ENCODE data around the gene FAM209A. TPM values are rescaled to one million over a fixed set of nuclear protein-coding genes. Genes with fewer than 3 reads are reported as not detected.
"Not testable (repeated sequence)": the region's sequence is repeated elsewhere in the genome, so short reads cannot be mapped to it uniquely, and the experiment has no call there.

FAM209A gene
- total RNA-seq, 2 experiments from 2014 or later: 1.4 to 1.7 TPM

DNA sequence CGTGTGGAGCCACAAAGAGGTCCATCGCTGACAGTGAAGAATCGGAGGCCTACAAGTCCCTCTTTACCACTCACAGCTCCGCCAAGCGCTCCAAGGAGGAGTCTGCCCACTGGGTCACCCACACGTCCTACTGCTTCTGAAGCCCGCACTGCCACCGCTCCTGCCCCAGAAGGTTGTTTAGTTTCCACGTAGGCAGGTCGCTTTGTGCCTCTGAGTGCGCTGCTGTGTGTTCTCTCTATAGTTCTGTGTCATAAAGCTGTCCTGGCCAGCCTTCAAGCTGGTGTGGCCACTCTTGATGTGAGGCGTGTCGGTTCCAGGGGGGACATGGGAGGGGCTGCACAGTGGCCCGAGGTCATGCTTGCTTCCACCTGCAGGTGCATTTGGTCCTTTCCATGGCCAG lies 6.4 kb upstream of the FAM209A start:
- ATAC-seq (no peak), DNase-seq (no peak)
- CTCF ChIA-PET: interaction anchor here (1.0 kb wide), 1 partner anchor 36 kb away, joined by 3 read pairs; no protein-coding TSS in a partner anchor
- Mint-ChIP-seq H3K27ac (no peak overlapping the region), H3K9me3 (ENCODE audit: low read depth) (peaks cover 4% of the 10 kb centered on the region), H3K4me1 (peaks cover 1% of the 10 kb centered on the region), H3K27me3 (no peaks in the 10 kb centered on the region), H3K4me3 (no peak overlapping the region), H3K36me3 (peaks cover 58% of the 10 kb centered on the region)

DNA sequence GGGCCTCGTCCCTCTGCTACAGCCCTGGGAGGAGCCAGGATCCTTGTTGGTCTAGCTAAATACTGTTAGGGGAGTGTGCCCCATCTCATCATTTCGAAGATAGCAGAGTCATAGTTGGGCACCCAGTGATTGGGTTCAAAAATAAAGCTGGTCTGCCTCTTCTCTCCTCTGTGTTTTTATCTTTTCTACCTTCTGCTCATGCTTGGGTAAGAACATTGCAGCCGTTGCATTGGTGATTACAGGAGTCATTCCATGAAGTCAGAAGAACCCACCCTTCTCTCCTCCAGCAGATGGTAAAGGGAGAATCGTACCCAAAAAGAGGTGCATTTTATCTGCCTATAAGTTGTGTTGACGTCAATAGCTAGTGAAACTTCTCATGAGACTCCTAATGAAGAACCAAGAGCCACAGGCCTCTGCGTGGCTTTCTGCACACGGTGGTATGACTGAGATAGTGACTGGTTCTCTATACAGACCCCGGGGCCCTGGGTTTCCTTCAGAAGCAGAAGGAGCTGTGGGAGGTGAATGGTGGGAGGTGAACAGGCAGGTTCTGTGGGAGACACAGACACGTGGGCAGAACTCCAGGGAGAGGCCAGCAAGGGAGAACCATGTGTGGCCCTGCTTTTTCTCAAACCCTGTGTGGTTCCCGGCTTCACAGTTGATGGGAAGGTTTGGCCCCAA lies 5.7 kb upstream of the FAM209A start:
- Mint-ChIP-seq H3K9me3 (ENCODE audit: low read depth) (peaks cover 4% of the 10 kb centered on the region), H3K4me3 (no peak overlapping the region), H3K27me3 (no peaks in the 10 kb centered on the region), H3K36me3 (peaks cover 56% of the 10 kb centered on the region), H3K4me1 (peaks cover 4% of the 10 kb centered on the region), H3K27ac (no peak overlapping the region)
- CTCF ChIA-PET: no interaction called here
- DNase-seq (no peak), ATAC-seq (no peak)

DNA sequence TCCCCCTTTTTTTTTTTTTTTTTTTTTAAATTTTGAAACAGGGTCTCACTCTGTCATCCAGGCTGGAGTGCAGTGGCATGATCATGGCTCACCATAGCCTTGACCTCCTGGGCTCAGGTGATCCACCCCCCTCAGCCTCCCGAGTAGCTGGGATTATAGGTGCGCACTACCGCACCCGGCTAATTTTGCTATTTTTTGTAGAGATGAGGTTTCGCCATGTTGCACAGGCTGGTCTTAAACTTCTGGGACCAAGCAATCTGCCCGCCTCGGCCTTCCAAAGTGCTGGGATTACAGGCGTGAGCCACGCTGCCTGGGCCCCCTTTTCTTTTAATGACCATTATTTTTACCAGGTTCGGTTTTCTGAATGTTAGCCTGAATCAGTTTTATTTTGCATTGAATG lies 5.0 kb upstream of the FAM209A start:
- Mint-ChIP-seq H3K27ac (no peak overlapping the region), H3K36me3 (peaks cover 55% of the 10 kb centered on the region), H3K4me1 (peaks cover 4% of the 10 kb centered on the region), H3K4me3 (no peak overlapping the region), H3K27me3 (no peaks in the 10 kb centered on the region), H3K9me3 (ENCODE audit: low read depth) (peaks cover 4% of the 10 kb centered on the region)
- CTCF ChIA-PET: no interaction called here
- ATAC-seq: no peak
- no peak for DNase-seq

DNA sequence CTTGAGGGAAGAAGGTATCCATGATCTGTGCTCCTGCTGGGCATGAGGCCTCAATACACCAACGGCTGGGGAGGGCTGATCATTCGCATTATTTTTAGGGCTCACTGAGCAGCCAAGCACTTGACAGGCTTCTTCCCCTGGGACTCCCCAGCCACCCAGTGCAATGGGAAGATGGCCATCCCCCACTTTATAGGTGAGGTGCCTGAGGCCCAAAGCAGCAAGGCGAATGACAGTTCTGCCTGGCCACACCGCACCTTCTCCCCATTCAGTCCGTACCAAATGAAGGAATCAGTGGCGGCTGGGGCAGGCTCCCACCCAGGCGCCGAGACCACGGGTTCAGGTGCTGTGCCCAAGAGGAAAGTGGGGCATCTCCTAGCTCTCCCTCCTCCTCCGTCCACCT lies 4.4 kb upstream of the FAM209A start:
- H3K27ac Mint-ChIP-seq: no peak overlapping the region
- peaks cover 4% of the 10 kb centered on the region for H3K9me3 Mint-ChIP-seq (ENCODE audit: low read depth)
- H3K4me3 Mint-ChIP-seq: no peak overlapping the region
- ATAC-seq: no peak
- DNase-seq: no peak
- peaks cover 55% of the 10 kb centered on the region for H3K36me3 Mint-ChIP-seq
- CTCF ChIA-PET: no interaction called here
- H3K4me1 Mint-ChIP-seq: peaks cover 4% of the 10 kb centered on the region
- no peaks in the 10 kb centered on the region for H3K27me3 Mint-ChIP-seq

DNA sequence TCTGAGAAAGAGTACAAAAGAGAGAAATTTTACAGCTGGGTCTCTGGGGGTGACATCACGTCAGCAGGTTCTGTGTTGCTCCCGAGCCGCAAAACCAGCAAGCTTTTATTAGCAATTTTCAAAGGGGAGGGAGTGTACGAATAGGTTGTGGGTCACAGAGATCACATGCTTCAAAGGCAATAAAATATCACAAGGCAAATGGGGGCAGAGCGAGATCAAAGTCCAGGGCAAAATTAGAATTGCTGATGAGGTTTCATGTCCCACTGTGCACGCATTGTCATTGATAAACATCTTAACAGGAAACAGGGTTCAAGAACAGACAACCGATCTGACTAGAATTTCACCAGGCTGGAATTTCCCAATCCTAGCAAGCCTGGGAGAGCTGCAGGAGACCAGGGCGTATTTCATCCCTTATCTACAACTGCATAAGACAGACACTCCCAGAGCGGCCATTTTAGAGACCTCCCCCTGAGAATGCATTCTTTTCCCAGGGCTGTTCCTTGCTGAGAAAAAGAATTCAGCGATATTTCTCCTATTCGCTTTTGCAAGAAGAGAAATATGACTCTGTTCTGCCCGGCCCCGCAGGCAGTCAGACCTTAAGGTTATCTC lies 3.7 kb upstream of the FAM209A start:
- H3K27ac Mint-ChIP-seq; ATAC-seq; H3K9me3 Mint-ChIP-seq (ENCODE audit: low read depth); H3K4me3 Mint-ChIP-seq; H3K27me3 Mint-ChIP-seq; CTCF ChIA-PET; DNase-seq; H3K4me1 Mint-ChIP-seq: not testable (repeated sequence)
- peaks cover 53% of the 10 kb centered on the region for H3K36me3 Mint-ChIP-seq

DNA sequence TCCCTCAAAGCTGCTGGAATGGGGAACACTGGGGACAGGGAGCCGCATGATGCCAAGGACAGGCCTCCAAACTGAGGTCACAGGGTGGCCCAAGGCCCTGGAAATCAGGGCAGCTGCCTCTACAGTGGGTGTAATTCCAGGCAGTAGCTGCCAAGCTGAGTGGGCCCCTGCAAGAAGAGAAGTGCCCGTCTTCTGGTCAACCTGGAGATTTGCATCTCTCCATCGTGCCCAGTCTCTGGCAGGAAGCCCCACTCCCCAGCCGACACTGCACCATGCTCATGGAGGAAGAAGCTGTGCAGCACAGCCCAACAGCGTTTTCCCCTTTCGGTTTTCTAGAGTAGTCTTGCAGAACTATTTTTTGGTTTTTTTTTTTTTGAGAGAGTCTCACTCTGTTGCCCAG lies 2.2 kb upstream of the FAM209A start:
- CTCF ChIA-PET: interaction anchor here (1.4 kb wide), 1 partner anchor 28 kb away, joined by 3 read pairs; no protein-coding TSS in a partner anchor
- ATAC-seq: no peak

DNA sequence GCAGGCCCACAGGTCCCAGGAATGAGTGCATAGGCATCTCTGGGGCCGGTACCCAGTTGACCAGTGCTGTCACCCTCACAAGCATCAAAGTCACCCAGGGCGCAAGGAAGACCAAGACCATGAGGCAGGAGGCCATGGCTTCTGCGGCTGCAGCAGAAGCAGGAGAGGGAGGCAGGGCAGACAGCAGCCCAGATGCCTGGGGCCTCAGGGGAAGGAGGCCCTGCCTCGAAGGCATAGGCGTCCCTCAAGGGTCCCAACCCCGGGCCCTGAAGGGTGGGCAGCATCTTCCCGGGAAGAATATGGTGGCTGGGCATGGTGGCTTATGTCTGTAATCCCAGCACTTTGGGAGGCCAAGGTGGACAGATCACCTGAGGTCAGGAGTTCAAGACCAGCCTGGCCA lies 3.0 kb downstream of the FAM209A start:
- ATAC-seq: no peak
- H3K9me3 Mint-ChIP-seq (ENCODE audit: low read depth): no peaks in the 10 kb centered on the region

More for the DNA sequence above, 2.2 kb upstream of the FAM209A start:
- Mint-ChIP-seq H3K4me1 (peaks cover 4% of the 10 kb centered on the region), H3K27ac (no peak overlapping the region), H3K9me3 (ENCODE audit: low read depth) (peaks cover 4% of the 10 kb centered on the region), H3K27me3 (no peaks in the 10 kb centered on the region), H3K4me3 (no peak overlapping the region), H3K36me3 (peaks cover 45% of the 10 kb centered on the region)
- no peak for DNase-seq

DNA sequence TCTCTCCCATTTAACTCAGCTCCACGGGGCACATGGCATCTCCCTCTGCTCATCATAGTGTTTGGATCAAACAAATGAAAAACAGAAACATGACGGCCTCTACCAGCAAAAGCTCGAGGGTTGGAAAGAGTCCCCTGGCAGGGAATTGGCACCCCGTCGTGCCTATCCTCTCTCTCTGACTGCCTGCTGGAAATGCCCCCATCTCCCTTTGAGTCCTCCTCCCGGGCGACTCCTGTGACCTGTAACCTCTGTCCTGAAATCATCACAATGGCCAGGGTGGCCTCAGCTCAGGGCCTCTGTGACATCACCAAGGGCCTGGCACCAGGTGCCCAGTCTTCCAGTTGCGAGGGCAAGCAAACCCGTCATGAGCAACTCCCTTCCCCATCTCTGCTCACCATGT lies 8.4 kb downstream of the FAM209A start, which contains the start of gene FAM209B:
TSS of gene FAM209B (plus strand) at position 301 of the 400 bp plus-strand sequence. CDS start at position 397, 96 bp downstream.
- ATAC-seq; H3K36me3 Mint-ChIP-seq; CTCF ChIA-PET; H3K4me1 Mint-ChIP-seq; H3K9me3 Mint-ChIP-seq (ENCODE audit: low read depth); H3K27me3 Mint-ChIP-seq; DNase-seq; H3K4me3 Mint-ChIP-seq; H3K27ac Mint-ChIP-seq: not testable (repeated sequence)

More for the DNA sequence above, 3.0 kb downstream of the FAM209A start:
- Mint-ChIP-seq H3K4me1 (peaks cover 4% of the 10 kb centered on the region), H3K27me3 (no peaks in the 10 kb centered on the region), H3K36me3 (no peaks in the 10 kb centered on the region), H3K4me3 (no peak overlapping the region), H3K27ac (no peak overlapping the region)
- CTCF ChIA-PET: no interaction called here
- DNase-seq: no peak

DNA sequence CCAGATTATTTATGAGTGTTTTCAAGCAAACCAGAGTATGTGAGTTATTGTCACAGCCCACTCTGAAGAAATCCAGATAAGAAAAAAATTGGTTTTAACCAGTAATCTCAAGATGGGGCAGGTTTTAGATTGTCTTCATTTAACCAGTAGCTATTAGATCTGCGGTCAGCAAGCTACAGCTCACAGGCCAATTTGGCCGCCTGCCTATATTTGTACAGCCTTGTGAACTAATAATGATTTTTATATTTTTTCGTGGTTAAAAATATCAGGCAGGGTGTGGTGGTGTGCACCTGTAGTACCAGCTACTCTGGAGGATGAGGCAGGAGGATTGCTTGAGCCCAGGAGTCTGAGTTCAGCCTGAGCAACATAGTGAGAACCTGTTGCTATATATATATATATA lies 13.5 kb downstream of the FAM209A start:
- Mint-ChIP-seq H3K27me3 (no peaks in the 10 kb centered on the region), H3K27ac (no peak overlapping the region), H3K4me1 (peaks cover 3% of the 10 kb centered on the region), H3K4me3 (no peak overlapping the region), H3K36me3 (no peaks in the 10 kb centered on the region), H3K9me3 (ENCODE audit: low read depth) (no peaks in the 10 kb centered on the region)
- no peak for ATAC-seq
- no peak for DNase-seq
- CTCF ChIA-PET: no interaction called here

DNA sequence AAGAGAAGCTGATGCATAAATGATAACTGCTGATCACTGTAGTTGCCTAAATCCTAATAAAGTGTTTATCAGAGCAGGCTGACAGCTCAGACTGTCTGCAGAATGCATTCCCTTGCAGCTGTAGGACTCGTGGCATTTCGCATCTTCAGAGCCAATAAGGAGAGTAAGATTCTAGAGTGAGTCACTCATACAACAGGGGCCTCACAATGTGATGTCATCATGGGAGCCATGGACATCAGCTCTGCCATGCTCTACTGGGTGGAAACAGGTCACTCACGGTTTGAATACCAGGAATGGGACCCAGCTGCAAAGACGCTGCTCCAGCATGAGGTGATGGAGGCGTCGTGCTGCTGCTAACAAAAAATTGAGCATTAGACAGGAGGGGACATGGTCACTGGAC lies 15.9 kb downstream of the FAM209A start:
- Mint-ChIP-seq H3K4me3 (no peak overlapping the region), H3K27me3 (no peaks in the 10 kb centered on the region), H3K4me1 (peaks cover 2% of the 10 kb centered on the region), H3K9me3 (ENCODE audit: low read depth) (no peaks in the 10 kb centered on the region), H3K27ac (no peak overlapping the region), H3K36me3 (no peaks in the 10 kb centered on the region)
- DNase-seq (no peak), ATAC-seq (no peak)
- CTCF ChIA-PET: interaction anchor here (0.5 kb wide), 1 partner anchor 466 kb away, joined by 4 read pairs; no protein-coding TSS in a partner anchor

DNA sequence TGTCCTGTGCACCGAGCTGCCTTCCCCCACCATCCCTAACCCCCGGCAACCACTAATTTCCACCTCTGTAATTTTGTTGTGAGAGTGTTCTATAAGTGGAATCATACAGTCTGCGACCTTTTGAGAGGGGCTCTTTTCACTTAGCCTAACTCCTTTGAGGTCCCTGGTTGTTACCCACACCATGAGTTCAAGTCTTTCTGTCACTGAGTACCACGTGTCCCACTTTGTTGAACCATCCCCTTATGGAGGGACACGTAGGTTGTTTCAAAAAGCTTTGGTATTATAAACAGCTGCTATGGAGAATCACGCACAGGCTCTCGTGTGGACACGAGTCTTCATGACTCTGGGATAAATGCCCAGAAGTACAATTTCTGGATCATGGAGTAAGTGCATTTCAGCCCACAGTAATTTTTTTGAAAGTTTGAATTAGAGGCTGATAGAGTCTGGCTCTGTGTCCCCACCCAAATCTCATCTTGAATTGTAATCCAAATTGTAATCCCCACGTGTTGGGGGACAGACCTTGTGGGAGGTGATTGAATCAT lies 18.0 kb downstream of the FAM209A start:
- no peak overlapping the region for H3K4me3 Mint-ChIP-seq
- no peaks in the 10 kb centered on the region for H3K4me1 Mint-ChIP-seq
- CTCF ChIA-PET: interaction anchor here (1.6 kb wide), 1 partner anchor 8 kb away, joined by 6 read pairs; no protein-coding TSS in a partner anchor
- no peak for ATAC-seq
- H3K9me3 Mint-ChIP-seq (ENCODE audit: low read depth): no peaks in the 10 kb centered on the region
- no peaks in the 10 kb centered on the region for H3K27me3 Mint-ChIP-seq
- H3K27ac Mint-ChIP-seq: no peak overlapping the region
- H3K36me3 Mint-ChIP-seq: no peaks in the 10 kb centered on the region
- DNase-seq: no peak

DNA sequence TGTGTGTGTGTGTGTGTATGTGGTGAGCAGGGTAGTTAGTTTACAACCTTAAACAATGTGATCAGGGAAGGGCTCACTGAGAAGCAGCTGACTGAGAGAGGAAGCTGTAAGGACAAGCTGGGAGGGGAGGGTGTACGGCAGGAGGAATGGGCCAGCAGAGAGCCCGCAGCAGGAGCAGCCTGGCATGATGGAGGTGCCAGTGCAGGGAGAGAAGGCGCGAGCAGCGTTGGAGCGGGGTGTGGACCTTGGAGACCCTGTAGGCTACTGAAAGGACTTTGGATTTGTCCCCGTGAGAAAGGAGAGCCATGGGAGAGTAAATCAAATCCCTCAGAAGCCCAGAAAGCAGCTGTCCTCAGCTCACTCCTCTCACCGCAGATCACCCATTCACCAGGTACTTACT lies 27.0 kb downstream of the FAM209A start:
- CTCF ChIA-PET: interaction anchor here (0.7 to 2.1 kb wide), 7 partner anchors 8 to 444 kb away, joined by 3 to 11 read pairs (median 6); no protein-coding TSS in a partner anchor
- H3K27ac Mint-ChIP-seq: no peak overlapping the region
- DNase-seq (no peak), ATAC-seq (no peak)
- H3K27me3 Mint-ChIP-seq: no peaks in the 10 kb centered on the region
- no peaks in the 10 kb centered on the region for H3K36me3 Mint-ChIP-seq
- H3K9me3 Mint-ChIP-seq (ENCODE audit: low read depth): no peaks in the 10 kb centered on the region
- H3K4me1 Mint-ChIP-seq: peaks cover 9% of the 10 kb centered on the region
- no peak overlapping the region for H3K4me3 Mint-ChIP-seq

DNA sequence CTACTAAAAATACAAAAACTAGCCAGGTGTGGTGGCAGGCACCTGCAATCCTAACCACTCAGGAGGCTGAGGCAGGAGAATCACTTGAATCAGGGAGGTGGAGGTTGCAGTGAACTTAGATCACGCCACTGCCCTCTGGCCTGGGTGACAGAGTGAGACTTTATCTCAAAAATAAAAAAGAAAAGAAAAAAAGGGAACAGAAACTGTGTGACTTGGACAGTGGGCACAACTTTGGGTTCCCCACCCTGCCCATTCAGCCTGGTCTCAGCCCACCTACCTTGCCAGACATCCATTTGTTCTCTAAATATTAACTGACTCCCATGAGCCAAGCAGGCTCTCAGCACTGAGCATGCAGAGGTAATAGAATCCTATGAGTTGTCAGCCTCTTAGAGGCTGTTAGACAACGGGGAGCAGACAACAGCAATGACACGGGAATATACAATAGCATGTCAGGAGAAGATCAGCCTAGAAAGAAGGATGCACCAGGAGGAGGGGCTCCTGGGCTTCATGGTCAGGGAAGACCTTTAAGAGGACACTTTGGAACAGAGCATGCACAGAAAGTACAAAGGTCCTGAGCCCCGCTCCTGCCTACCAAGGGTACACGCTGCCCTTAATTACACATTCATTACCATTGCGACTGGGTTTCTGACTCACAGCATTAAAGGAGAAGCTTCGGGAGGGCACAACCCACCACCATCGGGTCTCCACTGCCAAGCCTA lies 28.5 kb downstream of the FAM209A start:
- Mint-ChIP-seq H3K27me3 (peaks cover 4% of the 10 kb centered on the region), H3K4me3 (no peak overlapping the region), H3K36me3 (no peaks in the 10 kb centered on the region), H3K9me3 (ENCODE audit: low read depth) (no peaks in the 10 kb centered on the region), H3K27ac (no peak overlapping the region), H3K4me1 (peaks cover 9% of the 10 kb centered on the region)
- no peak for DNase-seq
- CTCF ChIA-PET: no interaction called here
- no peak for ATAC-seq
